ENCODE results near the gene GRPR.

GRPR gene

GRCh38 chrX:16123222-16123786 lies at the start of gene GRPR:
GRPR (plus strand) TSS chrX:16123565; CDS start chrX:16123954, 389 bp downstream.
- Histone ChIP-seq H3K27me3 (ENCODE audit: control insufficient read depth, insufficient read depth, low read length) (no peaks in the 10 kb centered on the region), H3K36me3 (ENCODE audit: control insufficient read depth, insufficient read depth, low read length) (peaks cover 16% of the 10 kb centered on the region; the same call in 1 of the 2 replicates), H3K4me1 (ENCODE audit: control insufficient read depth, insufficient read depth, low read length) (peaks cover 14% of the 10 kb centered on the region), H3K9me3 (ENCODE audit: control insufficient read depth, insufficient read depth, low read depth, low read length) (peaks cover 10% of the 10 kb centered on the region), H3K4me3 (ENCODE audit: low read depth, low read length) (peak within 1 kb of the TSS; percentile 63), H3K27ac (ENCODE audit: low read depth, low read length) (no peak within 1 kb of the TSS), H3K9ac (ENCODE audit: low read length) (peak within 1 kb of the TSS; percentile 1)

GRCh38 chrX:16075087-16075486 lies 48.3 kb upstream of the GRPR start:
- Histone ChIP-seq H3K27me3 (ENCODE audit: control insufficient read depth, insufficient read depth, low read length) (no peaks in the 10 kb centered on the region), H3K9ac (ENCODE audit: low read length) (no peak overlapping the region), H3K36me3 (ENCODE audit: control insufficient read depth, insufficient read depth, low read length) (no peaks in the 10 kb centered on the region), H3K4me1 (ENCODE audit: control insufficient read depth, insufficient read depth, low read length) (peaks cover 8% of the 10 kb centered on the region), H3K4me3 (ENCODE audit: low read depth, low read length) (no peak overlapping the region), H3K27ac (ENCODE audit: low read depth, low read length) (no peak overlapping the region), H3K9me3 (ENCODE audit: control insufficient read depth, insufficient read depth, low read depth, low read length) (peaks cover 14% of the 10 kb centered on the region; the same call in 1 of the 2 replicates)

GRCh38 chrX:16076834-16077233 lies 46.5 kb upstream of the GRPR start:
- Histone ChIP-seq H3K36me3 (ENCODE audit: control insufficient read depth, insufficient read depth, low read length) (no peaks in the 10 kb centered on the region), H3K27ac (ENCODE audit: low read depth, low read length) (no peak overlapping the region), H3K4me1 (ENCODE audit: control insufficient read depth, insufficient read depth, low read length) (peaks cover 8% of the 10 kb centered on the region), H3K9ac (ENCODE audit: low read length) (no peak overlapping the region), H3K9me3 (ENCODE audit: control insufficient read depth, insufficient read depth, low read depth, low read length) (peaks cover 7% of the 10 kb centered on the region; the same call in 1 of the 2 replicates), H3K27me3 (ENCODE audit: control insufficient read depth, insufficient read depth, low read length) (no peaks in the 10 kb centered on the region), H3K4me3 (ENCODE audit: low read depth, low read length) (no peak overlapping the region)

- Histone ChIP-seq H3K27me3 (ENCODE audit: control insufficient read depth, insufficient read depth, low read length) (no peaks in the 10 kb centered on the region), H3K27ac (ENCODE audit: low read depth, low read length) (no peak overlapping the region; the same call in 1 of the 2 replicates), H3K4me1 (ENCODE audit: control insufficient read depth, insufficient read depth, low read length) (peaks cover 13% of the 10 kb centered on the region), H3K4me3 (ENCODE audit: low read depth, low read length) (no peak overlapping the region), H3K9ac (ENCODE audit: low read length) (no peak overlapping the region), H3K9me3 (ENCODE audit: control insufficient read depth, insufficient read depth, low read depth, low read length) (0 out of 2 replicates have a peak, but pooled peaks cover 4% of the 10 kb centered on the region), H3K36me3 (ENCODE audit: control insufficient read depth, insufficient read depth, low read length) (no peaks in the 10 kb centered on the region)
Observed at GRCh38 chrX:16077811-16078210, 45.6 kb upstream of the GRPR start.

DNA sequence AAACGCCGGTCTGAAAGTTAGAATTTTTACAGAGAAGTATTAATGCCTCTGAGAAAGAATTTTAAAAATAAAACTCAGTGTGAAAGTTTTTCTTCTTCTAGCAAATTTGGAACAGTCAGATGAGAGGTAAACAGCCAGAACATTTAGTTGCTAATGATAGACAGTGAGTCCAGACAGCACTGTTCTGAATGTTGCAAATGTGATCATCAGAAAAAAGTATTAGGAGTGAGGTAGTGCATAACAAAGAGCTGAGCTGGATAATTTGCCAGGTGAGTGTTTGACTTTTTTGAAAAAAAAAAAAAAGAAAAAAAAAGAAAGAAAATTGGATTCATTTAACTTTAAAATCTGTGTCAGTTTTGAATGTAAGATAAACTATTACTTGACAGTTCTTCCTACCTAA lies 42.0 kb upstream of the GRPR start:
- peaks cover 13% of the 10 kb centered on the region for H3K4me1 ChIP-seq (ENCODE audit: control insufficient read depth, insufficient read depth, low read length)
- H3K4me3 ChIP-seq (ENCODE audit: low read depth, low read length): no peak overlapping the region
- peaks cover 2% of the 10 kb centered on the region; the same call in 1 of the 2 replicates for H3K9me3 ChIP-seq (ENCODE audit: control insufficient read depth, insufficient read depth, low read depth, low read length)
- H3K9ac ChIP-seq (ENCODE audit: low read length): no peak overlapping the region
- no peak overlapping the region for H3K27ac ChIP-seq (ENCODE audit: low read depth, low read length)
- no peaks in the 10 kb centered on the region for H3K36me3 ChIP-seq (ENCODE audit: control insufficient read depth, insufficient read depth, low read length)
- H3K27me3 ChIP-seq (ENCODE audit: control insufficient read depth, insufficient read depth, low read length): no peaks in the 10 kb centered on the region

- no peak overlapping the region for H3K9ac ChIP-seq (ENCODE audit: low read length)
- peaks cover 2% of the 10 kb centered on the region; the same call in 1 of the 2 replicates for H3K9me3 ChIP-seq (ENCODE audit: control insufficient read depth, insufficient read depth, low read depth, low read length)
- H3K27ac ChIP-seq (ENCODE audit: low read depth, low read length): no peak overlapping the region
- H3K36me3 ChIP-seq (ENCODE audit: control insufficient read depth, insufficient read depth, low read length): no peaks in the 10 kb centered on the region
- H3K4me3 ChIP-seq (ENCODE audit: low read depth, low read length): no peak overlapping the region
- H3K27me3 ChIP-seq (ENCODE audit: control insufficient read depth, insufficient read depth, low read length): no peaks in the 10 kb centered on the region
- peaks cover 5% of the 10 kb centered on the region; the same call in 1 of the 2 replicates for H3K4me1 ChIP-seq (ENCODE audit: control insufficient read depth, insufficient read depth, low read length)
Observed at GRCh38 chrX:16082470-16083085, 40.8 kb upstream of the GRPR start.

- H3K4me1 ChIP-seq (ENCODE audit: control insufficient read depth, insufficient read depth, low read length): peaks cover 5% of the 10 kb centered on the region; the same call in 1 of the 2 replicates
- peaks cover 2% of the 10 kb centered on the region; the same call in 1 of the 2 replicates for H3K9me3 ChIP-seq (ENCODE audit: control insufficient read depth, insufficient read depth, low read depth, low read length)
- no peak overlapping the region for H3K4me3 ChIP-seq (ENCODE audit: low read depth, low read length)
- H3K9ac ChIP-seq (ENCODE audit: low read length): no peak overlapping the region
- no peak overlapping the region for H3K27ac ChIP-seq (ENCODE audit: low read depth, low read length)
- no peaks in the 10 kb centered on the region for H3K36me3 ChIP-seq (ENCODE audit: control insufficient read depth, insufficient read depth, low read length)
- no peaks in the 10 kb centered on the region for H3K27me3 ChIP-seq (ENCODE audit: control insufficient read depth, insufficient read depth, low read length)
Observed at GRCh38 chrX:16087076-16087475, 36.3 kb upstream of the GRPR start.

DNA sequence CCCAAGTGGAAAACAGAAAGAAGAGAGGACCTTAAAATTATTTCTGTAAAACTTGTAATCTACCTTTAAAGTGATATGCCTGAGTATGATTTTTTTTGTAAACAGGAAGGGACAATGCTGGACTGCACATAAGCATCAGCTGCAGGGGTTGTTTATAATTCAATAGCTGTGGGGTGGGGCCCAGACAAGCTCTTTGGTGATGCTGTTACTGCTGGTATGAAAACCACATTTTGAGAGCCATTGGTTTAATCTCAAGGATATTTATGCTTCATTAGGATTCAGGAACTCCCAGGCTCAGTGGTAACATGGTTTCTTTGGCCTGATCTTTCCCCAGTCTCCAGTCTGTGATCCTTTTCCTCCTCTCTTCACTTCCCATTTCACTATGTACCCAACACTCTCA lies 34.3 kb upstream of the GRPR start:
- Histone ChIP-seq H3K9me3 (ENCODE audit: control insufficient read depth, insufficient read depth, low read depth, low read length) (0 out of 2 replicates have a peak, but pooled peaks cover 3% of the 10 kb centered on the region), H3K4me3 (ENCODE audit: low read depth, low read length) (no peak overlapping the region), H3K27ac (ENCODE audit: low read depth, low read length) (no peak overlapping the region), H3K9ac (ENCODE audit: low read length) (no peak overlapping the region), H3K4me1 (ENCODE audit: control insufficient read depth, insufficient read depth, low read length) (no peaks in the 10 kb centered on the region), H3K36me3 (ENCODE audit: control insufficient read depth, insufficient read depth, low read length) (no peaks in the 10 kb centered on the region), H3K27me3 (ENCODE audit: control insufficient read depth, insufficient read depth, low read length) (no peaks in the 10 kb centered on the region)

- no peaks in the 10 kb centered on the region for H3K27me3 ChIP-seq (ENCODE audit: control insufficient read depth, insufficient read depth, low read length)
- no peak overlapping the region for H3K27ac ChIP-seq (ENCODE audit: low read depth, low read length)
- H3K36me3 ChIP-seq (ENCODE audit: control insufficient read depth, insufficient read depth, low read length): no peaks in the 10 kb centered on the region
- H3K9ac ChIP-seq (ENCODE audit: low read length): no peak overlapping the region
- H3K4me3 ChIP-seq (ENCODE audit: low read depth, low read length): peak overlapping the region; percentile 1; the same call in 1 of the 2 replicates
- H3K9me3 ChIP-seq (ENCODE audit: control insufficient read depth, insufficient read depth, low read depth, low read length): peaks cover 11% of the 10 kb centered on the region; the same call in 1 of the 2 replicates
- peaks cover 11% of the 10 kb centered on the region for H3K4me1 ChIP-seq (ENCODE audit: control insufficient read depth, insufficient read depth, low read length)
Observed at GRCh38 chrX:16096141-16096540, 27.2 kb upstream of the GRPR start.

DNA sequence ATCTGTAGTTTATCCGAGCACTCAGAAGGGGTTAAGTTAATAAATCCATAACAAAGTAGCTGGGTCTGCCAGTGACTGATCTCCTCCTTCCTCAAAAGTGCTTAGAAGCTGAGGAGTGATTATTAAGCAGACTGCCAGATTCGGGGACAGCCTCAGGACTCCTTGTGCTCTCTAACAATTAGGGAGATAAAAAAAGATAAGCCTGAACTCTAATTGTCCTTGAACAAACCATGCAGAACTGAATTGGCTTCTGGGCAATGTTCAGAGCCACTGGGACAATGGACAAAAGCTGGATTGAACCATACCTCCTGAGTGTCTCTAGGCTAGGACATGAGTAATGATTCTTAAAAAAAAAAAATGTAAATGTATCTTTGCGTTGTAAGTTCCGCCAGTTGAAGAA lies 22.7 kb upstream of the GRPR start:
- H3K4me3 ChIP-seq (ENCODE audit: low read depth, low read length): no peak overlapping the region
- no peak overlapping the region for H3K27ac ChIP-seq (ENCODE audit: low read depth, low read length)
- H3K36me3 ChIP-seq (ENCODE audit: control insufficient read depth, insufficient read depth, low read length): no peaks in the 10 kb centered on the region
- peaks cover 8% of the 10 kb centered on the region for H3K9me3 ChIP-seq (ENCODE audit: control insufficient read depth, insufficient read depth, low read depth, low read length)
- peaks cover 11% of the 10 kb centered on the region for H3K4me1 ChIP-seq (ENCODE audit: control insufficient read depth, insufficient read depth, low read length)
- no peaks in the 10 kb centered on the region for H3K27me3 ChIP-seq (ENCODE audit: control insufficient read depth, insufficient read depth, low read length)
- H3K9ac ChIP-seq (ENCODE audit: low read length): no peak overlapping the region

DNA sequence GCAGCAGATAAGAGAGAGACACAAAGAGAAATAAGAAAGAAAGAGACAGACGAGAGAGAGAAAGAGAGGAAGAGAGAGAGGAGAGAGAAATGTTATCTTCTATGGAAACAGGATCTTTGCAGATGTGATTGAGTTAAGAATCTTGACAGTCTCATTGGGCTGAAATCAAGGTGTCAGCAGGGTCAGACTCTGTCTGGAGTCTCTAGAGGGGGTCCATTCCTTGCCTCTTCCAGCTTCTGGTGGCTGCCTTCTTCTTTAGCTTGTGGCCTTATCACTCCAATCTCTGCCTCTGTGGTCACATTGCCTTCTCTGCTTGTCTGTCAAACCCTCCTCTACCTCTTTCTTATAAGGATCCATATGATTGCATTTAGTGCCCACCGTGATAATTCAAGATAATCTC lies 21.8 kb upstream of the GRPR start:
- no peaks in the 10 kb centered on the region for H3K27me3 ChIP-seq (ENCODE audit: control insufficient read depth, insufficient read depth, low read length)
- peaks cover 2% of the 10 kb centered on the region for H3K4me1 ChIP-seq (ENCODE audit: control insufficient read depth, insufficient read depth, low read length)
- no peak overlapping the region for H3K27ac ChIP-seq (ENCODE audit: low read depth, low read length)
- H3K4me3 ChIP-seq (ENCODE audit: low read depth, low read length): no peak overlapping the region
- H3K9me3 ChIP-seq (ENCODE audit: control insufficient read depth, insufficient read depth, low read depth, low read length): peaks cover 5% of the 10 kb centered on the region
- no peak overlapping the region for H3K9ac ChIP-seq (ENCODE audit: low read length)
- no peaks in the 10 kb centered on the region for H3K36me3 ChIP-seq (ENCODE audit: control insufficient read depth, insufficient read depth, low read length)
